Naive thymus-derived CD8-positive, alpha-beta T cell (primary cell): ENCODE measurements around the gene IGFBP2. TPM values are rescaled to one million over a fixed set of nuclear protein-coding genes. Genes with fewer than 3 reads are reported as not detected.

ENCODE experiments used
- ATAC-seq, 2 donors: fragments of 150-1000 bp; cut with Tn5 transposase in 1 of 2; sonication (Bioruptor Pico), chemical (Tn5 transposase) in 1 of 2; 1 replicate in 1 of 2; 2 replicates in 1 of 2; pipeline ENCODE4 v1.10.0; 2021; ENCODE audit warnings: mild to moderate bottlenecking in 2 of 2, moderate library complexity in 2 of 2
- POLR2A ChIA-PET: fragments of 350-600 bp; sonication (Branson Sonifier 250); formaldehyde crosslinking; loops from one replicate; lab custom pipeline; 2021; ENCODE audit warnings: antibody characterized with exemption; lab: Charles Lee
- DNase-seq, 10 donors: peaks; one replicate each; pipeline versions ENCODE4 v3.0.0 to v3.0.0-alpha.2; 2020 to 2022
- H3K27ac Mint-ChIP-seq, 10 donors: one replicate each; pipeline ENCODE4 v1.8.0; 2020 to 2022; ENCODE audit warnings: mild to moderate bottlenecking in 10 of 10, mixed read lengths in 10 of 10, moderate library complexity in 4 of 10, inconsistent platforms in 1 of 10
- H3K27me3 Mint-ChIP-seq, 5 donors: one replicate each; pipeline ENCODE4 v1.8.0; 2021 to 2022; ENCODE audit warnings: mixed read lengths in 5 of 5
- H3K36me3 Mint-ChIP-seq, 3 donors: one replicate each; pipeline ENCODE4 v1.8.0; 2020 to 2022; ENCODE audit warnings: mixed read lengths in 3 of 3, mild to moderate bottlenecking in 2 of 3, inconsistent platforms in 1 of 3
- H3K4me1 Mint-ChIP-seq, 4 donors: one replicate each; pipeline ENCODE4 v1.8.0; 2021 to 2022; ENCODE audit warnings: mixed read lengths in 4 of 4
- H3K4me3 Mint-ChIP-seq, 10 donors: one replicate each; pipeline ENCODE4 v1.8.0; 2020 to 2022; ENCODE audit warnings: mild to moderate bottlenecking in 10 of 10, mixed read lengths in 10 of 10, moderate library complexity in 6 of 10, inconsistent platforms in 1 of 10
- H3K9me3 Mint-ChIP-seq, 9 donors: one replicate each; pipeline ENCODE4 v1.8.0; 2020 to 2022; ENCODE audit warnings: mixed read lengths in 9 of 9, mild to moderate bottlenecking in 3 of 9, inconsistent platforms in 1 of 9, moderate library complexity in 1 of 9
- polyA plus RNA-seq, 3 donors: library from polyadenylated mRNA; unstranded; fragments of 300-500 nt; fragmentation: Illumina TruSeq; gene quantifications; one replicate each; pipeline ENCODE4 v1.2.3, GENCODE V29; 2021
- total RNA-seq, 8 experiments: library from RNA in 2 of 8; stranded (reverse) in 2 of 8; gene quantifications; one replicate each; pipeline ENCODE4 v1.2.3 and lab custom pipeline; 2021 to 2026

The IGFBP2 gene
- total and polyA plus RNA-seq, 5 experiments from 2014 or later = 0.15 to 0.48 TPM; not detected in 3

DNA sequence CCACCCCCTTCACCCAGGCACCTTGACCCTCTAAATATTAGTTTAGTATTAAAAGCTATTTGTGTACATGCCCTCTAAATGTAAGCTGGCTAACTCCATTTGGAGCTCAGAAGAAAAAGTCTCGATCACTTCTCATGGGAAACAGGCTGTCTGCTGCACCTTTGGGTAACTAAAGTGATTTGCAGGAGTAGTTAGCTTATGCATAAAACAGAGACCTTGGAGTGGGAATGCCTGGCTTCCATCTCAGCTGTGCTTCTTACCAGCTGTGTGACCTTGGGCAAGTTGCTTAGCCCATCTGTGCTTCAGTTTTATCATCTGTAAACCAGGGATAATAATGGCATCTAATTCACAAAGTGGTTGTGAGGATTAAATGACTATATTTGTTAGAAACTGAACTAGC, 29.9 kb downstream of the IGFBP2 start:
- POLR2A ChIA-PET = no interaction called here
- peaks cover 0 to 2% (median 0%) of the 10 kb centered on the region in 4 donors for H3K4me1 Mint-ChIP-seq

DNA sequence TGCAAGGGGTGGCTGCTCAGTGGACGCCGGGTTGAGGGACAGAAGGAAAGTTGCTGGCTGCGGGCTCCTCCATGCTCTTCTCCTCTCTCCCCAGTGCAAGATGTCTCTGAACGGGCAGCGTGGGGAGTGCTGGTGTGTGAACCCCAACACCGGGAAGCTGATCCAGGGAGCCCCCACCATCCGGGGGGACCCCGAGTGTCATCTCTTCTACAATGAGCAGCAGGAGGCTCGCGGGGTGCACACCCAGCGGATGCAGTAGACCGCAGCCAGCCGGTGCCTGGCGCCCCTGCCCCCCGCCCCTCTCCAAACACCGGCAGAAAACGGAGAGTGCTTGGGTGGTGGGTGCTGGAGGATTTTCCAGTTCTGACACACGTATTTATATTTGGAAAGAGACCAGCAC, 30.6 kb downstream of the IGFBP2 start:
- Mint-ChIP-seq H3K4me3 (no peak overlapping the region), H3K27me3 (peaks cover 0 to 6% (median 1%) of the 10 kb centered on the region in 5 donors), H3K9me3 (no peaks in the 10 kb centered on the region), H3K27ac (no peak overlapping the region), H3K4me1 (peaks cover 0 to 2% (median 0%) of the 10 kb centered on the region in 4 donors), H3K36me3 (no peaks in the 10 kb centered on the region)
- ATAC-seq = no peak
- no peak for DNase-seq
- POLR2A ChIA-PET = no interaction called here

More for the DNA sequence above, 29.9 kb downstream of the IGFBP2 start:
- peaks cover 0 to 3% (median 2%) of the 10 kb centered on the region in 5 donors for H3K27me3 Mint-ChIP-seq
- DNase-seq = no peak
- no peak for ATAC-seq
- H3K9me3 Mint-ChIP-seq = no peaks in the 10 kb centered on the region
- no peaks in the 10 kb centered on the region for H3K36me3 Mint-ChIP-seq
- H3K27ac Mint-ChIP-seq = no peak overlapping the region
- no peak overlapping the region for H3K4me3 Mint-ChIP-seq

DNA sequence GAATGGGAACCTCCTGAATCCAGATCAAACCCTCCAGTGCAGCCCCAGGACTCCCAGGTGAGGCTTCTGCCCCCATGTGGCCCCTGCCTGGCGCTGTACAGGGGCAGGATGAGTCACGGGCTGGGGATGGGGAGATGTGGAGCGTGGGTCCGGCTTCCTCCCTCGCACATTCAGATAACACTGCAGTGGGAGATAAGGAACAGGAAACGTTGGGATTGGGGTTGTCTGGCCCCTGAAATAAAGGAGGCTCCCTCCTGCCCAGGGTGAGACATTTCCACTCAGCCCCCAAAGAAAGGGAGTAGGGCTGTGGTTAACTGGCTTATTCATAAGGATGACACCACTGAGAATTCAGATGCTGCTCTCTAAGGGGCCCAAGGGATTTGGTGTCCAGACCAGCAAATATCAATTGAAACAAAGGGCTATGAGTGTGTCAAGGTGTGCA, 31.4 kb downstream of the IGFBP2 start:
- Mint-ChIP-seq H3K27ac (no peak overlapping the region), H3K36me3 (no peaks in the 10 kb centered on the region), H3K4me3 (no peak overlapping the region), H3K27me3 (peaks cover 5 to 8% (median 8%) of the 10 kb centered on the region in 5 donors), H3K4me1 (peaks cover 0 to 2% (median 0%) of the 10 kb centered on the region in 4 donors), H3K9me3 (no peaks in the 10 kb centered on the region)
- POLR2A ChIA-PET = interaction anchor here (0.6 kb wide), 1 partner anchor 146 kb away, joined by 3 read pairs; no protein-coding TSS in a partner anchor
- DNase-seq = no peak
- no peak for ATAC-seq

DNA sequence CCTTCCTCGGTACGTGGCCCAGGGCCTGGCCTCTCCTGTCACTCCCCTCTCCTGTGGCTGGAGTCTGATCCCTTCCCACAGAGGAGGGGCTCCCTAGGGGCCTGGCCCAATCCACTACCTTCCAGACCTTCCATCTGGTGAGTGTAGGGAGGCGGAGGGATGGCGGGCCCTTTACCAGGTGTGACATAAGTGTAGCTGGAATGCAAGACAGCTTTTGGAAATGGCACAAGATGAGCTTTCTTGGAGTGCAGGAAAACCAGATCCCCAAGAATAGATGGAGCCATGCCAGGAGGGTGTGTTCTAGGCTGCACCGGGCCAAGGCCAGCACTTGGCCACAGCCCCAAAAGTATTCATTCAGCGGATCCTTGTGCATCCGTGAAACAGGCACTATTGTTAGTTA, 32.0 kb downstream of the IGFBP2 start:
- Mint-ChIP-seq H3K27me3 (peaks cover 6 to 13% (median 10%) of the 10 kb centered on the region in 5 donors), H3K4me1 (peaks cover 0 to 2% (median 0%) of the 10 kb centered on the region in 4 donors), H3K4me3 (no peak overlapping the region), H3K27ac (no peak overlapping the region), H3K9me3 (no peaks in the 10 kb centered on the region), H3K36me3 (no peaks in the 10 kb centered on the region)
- POLR2A ChIA-PET = interaction anchor here (0.6 kb wide), 1 partner anchor 147 kb away, joined by 3 read pairs; no protein-coding TSS in a partner anchor
- DNase-seq = no peak
- no peak for ATAC-seq

DNA sequence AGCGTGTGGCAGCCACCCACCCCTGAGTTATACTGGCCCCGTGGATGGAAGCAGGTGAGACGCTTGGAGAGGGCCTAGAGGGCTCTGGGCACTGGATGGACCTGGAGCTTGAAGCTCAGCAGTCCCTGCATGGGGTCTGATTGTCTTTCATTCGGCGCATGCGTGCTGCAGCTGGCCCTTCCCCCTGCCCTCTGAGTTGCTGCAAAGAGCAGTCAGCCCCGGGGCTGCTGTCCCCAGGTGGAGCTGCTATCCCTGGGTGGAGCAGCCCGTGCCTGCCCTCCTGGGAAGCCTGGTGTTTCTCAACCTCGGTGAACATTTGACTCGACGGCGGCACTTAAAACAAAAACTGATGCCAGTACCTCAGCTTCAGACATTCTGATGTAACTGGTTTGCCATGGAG, 32.5 kb downstream of the IGFBP2 start:
- Mint-ChIP-seq H3K9me3 (no peaks in the 10 kb centered on the region), H3K4me3 (no peak overlapping the region), H3K27ac (no peak overlapping the region), H3K27me3 (peaks cover 6 to 18% (median 12%) of the 10 kb centered on the region in 5 donors), H3K36me3 (no peaks in the 10 kb centered on the region), H3K4me1 (peaks cover 0 to 2% (median 0%) of the 10 kb centered on the region in 4 donors)
- POLR2A ChIA-PET = no interaction called here
- no peak for DNase-seq
- ATAC-seq = no peak

DNA sequence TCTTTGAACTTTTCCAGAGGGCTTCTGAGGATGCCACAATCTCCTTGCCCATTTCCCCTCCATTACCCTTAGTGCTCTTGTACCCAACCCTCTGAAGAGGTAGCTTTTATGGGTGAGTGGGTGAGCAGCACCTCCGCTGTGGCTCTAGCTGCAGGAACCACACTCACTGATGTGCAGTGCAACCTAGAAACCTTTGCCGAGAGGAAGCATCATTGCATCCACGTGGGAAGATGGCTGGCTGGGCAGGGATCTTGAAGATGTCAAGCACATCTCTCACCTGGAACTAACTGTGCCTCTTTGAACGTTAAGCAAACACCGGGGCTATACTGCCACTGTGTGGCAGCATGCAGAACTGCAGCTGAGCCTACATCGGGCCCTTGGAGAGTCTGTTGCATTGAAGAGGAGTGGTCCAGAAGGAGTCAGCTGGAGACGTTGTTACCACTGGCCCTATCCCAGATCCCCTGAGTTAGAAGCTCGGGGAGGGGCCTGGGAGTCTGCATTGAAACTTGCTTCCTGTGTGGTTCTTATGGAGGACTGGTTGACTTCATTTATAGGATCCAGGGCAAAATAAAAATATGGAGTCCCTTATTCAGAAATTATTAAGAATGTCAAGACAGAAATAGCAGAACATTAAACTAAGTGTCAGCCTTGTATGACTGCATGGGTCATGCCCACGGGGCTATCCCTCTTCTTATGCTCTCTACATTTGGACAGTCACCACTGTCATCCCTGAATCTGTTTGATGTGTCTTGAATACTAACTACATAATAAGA, 33.4 kb downstream of the IGFBP2 start:
- peak overlapping the region in 1 of 10 donors; percentile 9 for H3K27ac Mint-ChIP-seq
- ATAC-seq (peak; percentile 83 to 87), DNase-seq (peak; percentile 38 to 79 (median 68))
- peaks cover 6 to 18% (median 12%) of the 10 kb centered on the region in 5 donors for H3K27me3 Mint-ChIP-seq
- H3K36me3 Mint-ChIP-seq = no peaks in the 10 kb centered on the region
- peaks cover 0 to 2% (median 0%) of the 10 kb centered on the region in 4 donors for H3K4me1 Mint-ChIP-seq
- no peak overlapping the region for H3K4me3 Mint-ChIP-seq
- H3K9me3 Mint-ChIP-seq = no peaks in the 10 kb centered on the region
- POLR2A ChIA-PET = no interaction called here

DNA sequence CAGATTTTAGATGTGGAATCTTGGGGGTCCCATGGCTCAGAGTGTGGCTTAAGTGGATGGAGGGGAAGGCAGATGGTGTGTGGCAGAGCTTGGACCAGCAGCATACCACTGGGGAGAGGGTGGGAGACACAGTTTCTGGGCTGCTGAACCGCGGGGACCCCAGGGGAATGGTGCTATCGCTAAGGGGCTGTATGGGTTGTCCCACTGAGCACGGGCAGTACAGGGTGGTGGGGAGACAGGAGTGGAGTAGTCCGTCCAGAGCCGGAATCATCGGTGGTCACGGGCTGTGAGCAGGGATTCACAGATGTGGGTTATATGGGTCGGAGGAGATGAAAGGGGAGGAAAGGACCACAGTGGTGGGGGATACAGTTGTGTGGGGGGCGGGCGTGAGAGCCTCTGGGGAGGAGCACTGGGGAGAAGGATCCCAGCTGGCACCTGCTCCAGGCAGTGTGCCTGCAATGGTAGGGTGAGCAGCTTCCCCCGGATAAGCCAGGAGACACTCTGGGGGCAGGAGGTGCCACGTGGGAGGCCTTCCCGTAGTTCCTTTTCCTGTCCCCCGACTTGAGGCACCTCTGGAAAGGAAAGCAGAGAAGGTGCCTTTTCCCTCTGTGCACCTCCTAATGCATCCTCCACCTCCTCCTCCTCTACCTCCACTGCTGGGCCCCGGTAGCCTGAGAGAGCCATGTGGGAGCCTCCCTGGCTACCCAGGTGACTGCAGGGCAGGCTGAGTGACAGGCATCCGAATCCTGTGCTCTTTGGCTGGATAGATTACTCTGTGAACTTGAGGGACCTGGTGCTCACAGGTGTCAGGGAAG, 37.3 kb downstream of the IGFBP2 start:
- H3K27me3 Mint-ChIP-seq = peaks cover 6 to 18% (median 12%) of the 10 kb centered on the region in 5 donors

DNA sequence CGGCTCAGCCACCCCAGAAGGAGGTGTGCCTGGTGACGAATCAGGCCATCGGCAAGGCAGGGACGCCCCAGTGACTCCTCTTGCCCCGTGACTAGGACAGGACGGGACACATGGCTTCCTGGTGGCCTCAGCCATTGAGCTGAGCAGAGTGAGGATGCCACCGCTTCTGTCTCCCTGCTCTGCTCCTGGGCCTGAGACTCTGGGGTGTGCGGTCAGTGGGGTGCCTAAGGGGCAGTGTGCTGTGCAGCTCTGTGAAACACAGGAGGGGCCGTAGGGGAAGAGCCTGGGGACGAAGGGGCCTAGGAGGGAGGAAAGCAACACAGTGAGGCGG, 37.8 kb downstream of the IGFBP2 start:
- DNase-seq (no peak), ATAC-seq (no peak)
- Mint-ChIP-seq H3K36me3 (no peaks in the 10 kb centered on the region), H3K4me3 (no peak overlapping the region), H3K27ac (no peak overlapping the region), H3K9me3 (no peaks in the 10 kb centered on the region), H3K27me3 (peaks cover 6 to 18% (median 12%) of the 10 kb centered on the region in 5 donors), H3K4me1 (peaks cover 0 to 2% (median 0%) of the 10 kb centered on the region in 4 donors)
- POLR2A ChIA-PET = no interaction called here

More for the DNA sequence above, 37.3 kb downstream of the IGFBP2 start:
- peaks cover 0 to 2% (median 0%) of the 10 kb centered on the region in 4 donors for H3K4me1 Mint-ChIP-seq
- no peak overlapping the region for H3K27ac Mint-ChIP-seq
- no peaks in the 10 kb centered on the region for H3K36me3 Mint-ChIP-seq
- ATAC-seq (no peak), DNase-seq (no peak)
- no peaks in the 10 kb centered on the region for H3K9me3 Mint-ChIP-seq
- POLR2A ChIA-PET = no interaction called here
- no peak overlapping the region for H3K4me3 Mint-ChIP-seq

DNA sequence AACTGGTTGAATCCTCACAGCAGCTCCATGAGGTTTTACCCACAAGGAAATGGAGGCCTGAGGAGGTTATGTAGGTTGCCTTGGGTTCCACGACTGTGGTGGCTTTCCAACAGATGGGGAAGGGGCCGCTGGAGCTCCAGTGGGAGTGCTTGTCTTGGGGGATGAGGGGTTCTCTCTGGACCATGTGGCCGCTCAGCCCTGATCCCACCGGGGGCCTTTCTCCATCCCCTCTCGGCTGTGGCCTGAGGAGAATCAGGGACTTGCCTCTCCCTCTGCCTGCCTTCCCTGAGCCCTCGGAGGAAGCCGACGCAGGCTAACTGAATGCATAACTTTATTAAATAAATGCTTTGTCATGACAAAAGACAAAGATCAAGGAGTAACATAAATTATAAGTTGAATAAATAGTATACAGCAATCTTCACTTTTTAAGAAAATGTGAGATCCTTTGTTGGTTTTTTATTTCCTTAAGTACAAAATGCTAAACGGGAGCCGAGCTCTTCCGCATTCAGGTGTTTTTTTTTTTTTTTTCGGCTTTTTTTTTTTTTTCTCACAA, 38.6 kb downstream of the IGFBP2 start:
- Mint-ChIP-seq H3K9me3 (no peaks in the 10 kb centered on the region), H3K27me3 (peaks cover 6 to 18% (median 12%) of the 10 kb centered on the region in 5 donors), H3K4me1 (no peaks in the 10 kb centered on the region), H3K4me3 (no peak overlapping the region), H3K27ac (no peak overlapping the region), H3K36me3 (no peaks in the 10 kb centered on the region)
- POLR2A ChIA-PET = no interaction called here
- ATAC-seq (no peak), DNase-seq (no peak)

DNA sequence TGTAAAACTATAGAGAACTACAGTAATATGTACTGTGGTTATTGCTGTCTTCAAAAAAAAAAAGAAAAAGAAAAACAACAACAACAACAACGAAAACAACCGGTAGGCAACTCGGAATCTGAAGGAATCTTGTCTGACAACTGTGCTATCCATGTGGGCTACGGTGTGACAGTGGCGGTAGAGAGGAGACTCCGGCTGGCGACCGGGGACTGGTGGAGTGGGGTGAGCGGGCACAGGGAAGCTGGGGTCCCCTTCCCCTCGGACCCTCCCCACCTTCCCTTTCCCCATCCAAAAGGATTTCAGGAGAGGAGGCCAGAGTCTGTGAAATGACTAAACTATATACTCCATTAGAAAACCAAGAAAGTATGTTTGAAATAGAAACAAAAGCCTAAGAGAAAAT, 39.2 kb downstream of the IGFBP2 start:
- POLR2A ChIA-PET = no interaction called here
- H3K9me3 Mint-ChIP-seq = no peaks in the 10 kb centered on the region
- no peak overlapping the region for H3K4me3 Mint-ChIP-seq
- no peaks in the 10 kb centered on the region for H3K4me1 Mint-ChIP-seq
- no peaks in the 10 kb centered on the region for H3K36me3 Mint-ChIP-seq
- H3K27ac Mint-ChIP-seq = no peak overlapping the region
- no peak for DNase-seq
- peaks cover 6 to 18% (median 12%) of the 10 kb centered on the region in 5 donors for H3K27me3 Mint-ChIP-seq
- ATAC-seq = no peak

DNA sequence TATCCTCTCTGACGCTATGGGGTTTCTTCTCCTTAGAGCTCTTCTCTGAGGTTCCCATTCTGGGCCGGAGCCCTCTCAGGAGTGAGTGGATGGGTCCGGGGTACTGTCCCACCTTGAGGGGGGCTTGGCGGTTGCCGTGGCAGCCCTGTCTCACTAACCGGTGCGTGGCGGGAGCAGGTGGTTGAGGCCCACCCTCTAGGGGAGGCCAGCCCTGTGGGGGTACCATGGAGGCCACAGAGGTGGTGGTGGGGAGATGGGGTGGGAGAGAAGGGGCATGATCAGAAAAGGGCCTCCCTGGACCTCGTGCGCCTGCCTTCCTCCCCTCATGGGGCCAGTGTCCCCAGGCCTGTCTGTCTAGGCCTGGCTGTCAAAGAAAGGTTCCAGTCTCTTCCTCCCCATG, 39.8 kb downstream of the IGFBP2 start:
- ATAC-seq (no peak), DNase-seq (no peak)
- H3K36me3 Mint-ChIP-seq = no peaks in the 10 kb centered on the region
- no peak overlapping the region for H3K4me3 Mint-ChIP-seq
- POLR2A ChIA-PET = no interaction called here
- H3K27me3 Mint-ChIP-seq = peaks cover 6 to 21% (median 10%) of the 10 kb centered on the region in 5 donors
- no peaks in the 10 kb centered on the region for H3K4me1 Mint-ChIP-seq
- no peak overlapping the region for H3K27ac Mint-ChIP-seq
- no peaks in the 10 kb centered on the region for H3K9me3 Mint-ChIP-seq

DNA sequence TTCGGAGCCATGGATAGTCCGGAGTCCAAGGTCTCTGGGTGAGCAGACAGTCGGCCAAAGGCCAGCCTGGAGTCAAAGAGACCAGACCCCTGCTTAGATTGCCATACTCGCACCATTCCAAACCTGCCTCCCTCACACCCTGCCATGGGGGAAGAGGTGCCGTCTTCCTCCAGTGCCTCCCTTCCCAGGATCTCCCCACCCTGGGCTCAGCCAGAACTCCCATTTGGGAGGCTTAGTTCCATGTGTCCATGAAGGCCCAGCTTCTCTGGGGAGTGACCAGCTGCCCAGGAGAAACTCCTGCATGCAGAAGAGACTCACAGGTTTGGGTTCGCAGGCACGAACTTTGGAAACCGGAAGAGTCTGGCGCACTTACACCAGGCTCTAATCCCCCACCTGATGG, 40.4 kb downstream of the IGFBP2 start:
- POLR2A ChIA-PET = no interaction called here
- Mint-ChIP-seq H3K9me3 (no peaks in the 10 kb centered on the region), H3K27ac (no peak overlapping the region), H3K27me3 (peaks cover 6 to 21% (median 10%) of the 10 kb centered on the region in 5 donors), H3K36me3 (no peaks in the 10 kb centered on the region), H3K4me1 (no peaks in the 10 kb centered on the region), H3K4me3 (no peak overlapping the region)
- no peak for DNase-seq
- no peak for ATAC-seq
